ENCODE data around the gene ST3GAL5.

Gene ST3GAL5

GRCh38 chr2:85787282-85787980, 101.4 kb downstream of the ST3GAL5 start:
- no peak for DNase-seq

All from DMS79 (cell line).